DMS114 treated with DMSO at 0.1 percent for 48 hours (cell line): ENCODE data around the gene RGS19.

Source experiments
- DNase-seq: peaks from one replicate; lab custom pipeline; 2025; ENCODE audit not compliant: unreplicated experiment; lab: John Stamatoyannopoulos, UW

Gene RGS19

DNA sequence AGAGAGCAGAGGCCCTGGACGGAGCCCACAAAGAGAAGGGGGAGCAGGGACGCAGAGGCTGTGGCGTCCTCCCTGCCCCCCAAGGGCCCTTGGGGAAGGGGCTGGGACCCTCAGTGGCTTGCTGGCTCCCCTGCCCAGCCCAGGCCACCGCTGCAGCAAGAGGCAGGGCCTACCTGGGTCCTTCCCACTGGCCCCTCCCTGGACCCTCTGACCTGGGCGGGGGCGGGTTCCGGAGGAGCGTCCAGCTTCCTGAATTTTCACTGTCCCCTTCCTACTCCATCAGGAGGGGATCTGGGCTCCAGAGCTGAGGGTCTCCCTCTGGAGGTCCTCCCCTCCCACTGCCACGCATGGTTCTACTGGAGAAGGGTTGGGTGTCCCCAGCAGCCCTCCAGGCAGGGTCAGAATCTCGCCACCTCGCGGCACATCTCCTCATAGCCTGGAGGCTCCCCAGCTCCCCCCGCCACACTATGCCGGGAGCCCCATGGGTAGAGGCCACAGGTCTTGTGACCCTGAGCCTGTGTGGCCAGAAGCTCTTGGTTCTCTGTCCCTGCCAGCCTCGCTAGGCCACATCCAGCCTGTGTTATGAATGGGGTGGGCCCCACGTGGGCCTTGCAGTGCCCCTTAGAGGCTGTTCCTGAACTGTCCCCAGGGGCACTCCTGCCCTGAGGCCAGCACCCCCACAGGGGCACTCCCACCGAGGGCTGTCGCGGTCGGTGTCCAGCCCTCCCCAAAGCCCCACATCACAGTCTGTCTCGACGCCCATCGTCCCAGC lies 28.9 kb downstream of the RGS19 start:
- no peak for DNase-seq

- no peak for DNase-seq
Observed at GRCh38 chr20:64049878-64050260, 29.4 kb downstream of the RGS19 start.

GRCh38 chr20:64049060-64049877 lies 30.0 kb downstream of the RGS19 start, which contains the start of gene SOX18:
Gene SOX18 (minus strand): TSS chr20:64049639. CDS start chr20:64049516, 123 bp downstream.
- DNase-seq: no peak

DNA sequence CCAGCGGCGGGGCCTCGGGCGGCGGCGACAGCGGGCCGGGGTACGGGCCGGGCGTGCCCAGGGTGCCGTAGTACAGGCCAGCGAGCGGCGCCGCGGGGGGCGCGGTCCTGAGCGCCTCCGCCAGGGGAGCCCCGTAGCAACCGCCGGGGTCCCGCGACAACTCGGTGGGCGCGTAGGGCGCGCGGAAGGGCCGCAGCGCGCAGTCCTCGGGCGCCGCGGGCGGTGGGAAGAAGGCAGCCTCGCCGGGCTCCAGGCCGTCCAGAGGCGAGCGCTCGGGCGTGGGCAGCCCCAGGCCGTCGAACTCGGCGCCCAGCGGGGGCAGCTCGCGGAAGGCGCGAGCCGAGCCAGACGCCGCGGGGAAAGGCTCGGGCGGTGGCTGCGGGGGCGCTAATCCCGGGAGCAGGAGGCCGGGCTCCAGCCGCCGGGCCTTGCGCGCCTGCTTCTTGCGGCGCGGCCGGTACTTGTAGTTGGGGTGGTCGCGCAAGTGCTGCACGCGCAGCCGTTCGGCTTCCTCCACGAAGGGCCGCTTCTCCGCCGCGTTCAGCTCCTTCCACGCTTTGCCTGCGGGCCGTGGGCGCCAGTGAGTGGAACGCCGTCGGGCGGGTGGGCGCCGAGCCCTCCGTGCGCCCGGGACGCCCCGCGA lies 30.8 kb downstream of the RGS19 start:
- DNase-seq: no peak

DNA sequence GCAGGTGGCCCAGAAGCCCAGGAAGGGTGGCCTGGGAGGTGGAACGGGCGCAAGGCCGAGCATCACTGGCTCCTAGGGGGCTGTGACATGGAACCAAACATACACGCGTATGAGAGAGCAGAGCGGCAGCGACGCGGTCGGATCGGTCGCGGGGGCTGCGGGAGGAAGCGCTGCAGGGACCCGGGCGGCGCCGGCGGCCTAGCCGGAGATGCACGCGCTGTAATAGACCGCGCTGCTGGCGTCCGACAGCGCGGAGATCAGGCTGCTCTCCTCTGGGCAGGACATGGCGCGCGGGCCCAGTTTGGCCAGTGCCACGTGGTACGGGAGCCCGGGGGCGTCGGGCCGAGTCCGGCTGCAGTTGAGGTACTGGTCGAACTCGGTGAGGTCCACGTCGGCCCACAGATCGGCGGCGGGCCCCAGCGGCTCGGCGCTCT lies 31.3 kb downstream of the RGS19 start:
- DNase-seq: no peak

DNA sequence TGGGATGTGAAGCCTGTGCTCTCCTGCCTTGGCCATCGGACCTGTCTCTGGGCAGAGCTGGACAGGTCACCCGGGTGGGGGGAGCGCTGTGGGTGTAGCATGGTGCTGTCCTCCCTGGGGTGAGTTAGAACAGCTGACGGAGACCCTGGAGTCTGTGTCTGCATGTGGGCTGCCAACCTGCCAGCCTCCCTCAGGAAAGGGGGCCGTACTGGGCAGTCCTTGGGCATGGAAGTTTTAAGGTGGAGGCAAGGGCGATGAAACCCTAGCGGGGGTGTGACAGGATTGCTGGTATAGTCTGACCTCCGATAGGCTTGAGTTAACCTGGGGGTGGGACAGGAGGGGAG lies 32.3 kb downstream of the RGS19 start:
- DNase-seq: no peak

- DNase-seq: no peak
Observed at GRCh38 chr20:64045346-64046011, 33.8 kb downstream of the RGS19 start.

DNA sequence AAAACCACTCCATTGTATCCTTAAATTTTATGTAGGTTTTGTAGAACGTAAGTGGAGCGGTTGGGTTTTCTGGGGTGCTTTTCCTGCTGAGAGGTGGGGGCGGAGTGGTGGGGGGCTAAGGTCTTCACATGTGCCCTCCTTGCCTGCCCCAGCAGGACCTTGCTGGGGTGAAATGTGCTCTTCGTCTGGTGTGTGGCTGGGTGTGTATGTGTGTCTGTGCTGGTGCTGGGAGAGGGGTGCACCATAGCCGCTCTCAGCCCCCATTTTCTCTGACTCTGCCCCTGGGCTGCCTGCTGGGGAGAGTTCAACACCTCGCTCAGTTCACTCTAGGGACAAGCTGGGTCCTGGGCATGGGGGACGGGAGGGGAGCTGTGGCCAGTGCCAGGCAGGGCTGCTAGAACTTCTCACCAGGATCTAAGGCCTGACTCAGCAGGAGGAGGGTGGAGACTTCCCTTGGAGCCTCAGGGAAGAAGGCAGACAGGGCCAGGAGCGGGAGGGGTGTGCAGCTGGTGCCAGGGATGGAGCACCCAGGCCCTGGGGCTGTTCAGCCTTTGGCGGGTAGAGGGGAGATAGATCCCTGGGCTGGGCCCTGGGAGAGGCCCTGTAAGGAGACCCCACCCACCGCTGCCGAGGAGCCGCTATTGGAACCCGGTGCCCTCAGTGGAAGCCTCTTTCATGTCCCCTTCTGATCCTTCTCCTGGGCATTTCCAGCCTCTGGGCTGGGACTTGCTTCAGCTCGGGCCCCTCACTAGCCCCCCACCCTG lies 34.7 kb downstream of the RGS19 start:
- DNase-seq: no peak

DNA sequence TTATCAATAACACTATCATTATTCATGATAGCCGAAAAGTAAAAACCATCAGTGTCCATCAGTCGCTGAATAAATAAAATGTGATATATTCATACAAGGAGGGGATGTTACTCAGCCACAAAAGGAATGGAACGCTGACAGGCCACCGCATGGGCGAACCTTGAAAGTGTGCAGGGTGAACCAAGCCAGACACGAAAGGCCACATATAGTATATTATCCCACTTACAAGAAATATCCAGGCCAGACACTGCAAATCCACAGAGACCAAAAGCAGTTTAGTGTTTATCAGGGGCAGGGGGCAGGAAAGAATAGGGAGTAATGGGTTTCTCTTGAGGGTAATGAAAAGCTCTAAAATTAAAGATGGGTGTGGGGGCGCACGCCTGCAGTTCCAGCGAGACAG lies 35.5 kb downstream of the RGS19 start:
- no peak for DNase-seq

GRCh38 chr20:64042054-64042781 lies 37.1 kb downstream of the RGS19 start:
- DNase-seq: no peak

- DNase-seq: no peak
Observed at GRCh38 chr20:64041781-64042053, 37.6 kb downstream of the RGS19 start.

- no peak for DNase-seq
Observed at GRCh38 chr20:64041040-64041780, 38.1 kb downstream of the RGS19 start.

DNA sequence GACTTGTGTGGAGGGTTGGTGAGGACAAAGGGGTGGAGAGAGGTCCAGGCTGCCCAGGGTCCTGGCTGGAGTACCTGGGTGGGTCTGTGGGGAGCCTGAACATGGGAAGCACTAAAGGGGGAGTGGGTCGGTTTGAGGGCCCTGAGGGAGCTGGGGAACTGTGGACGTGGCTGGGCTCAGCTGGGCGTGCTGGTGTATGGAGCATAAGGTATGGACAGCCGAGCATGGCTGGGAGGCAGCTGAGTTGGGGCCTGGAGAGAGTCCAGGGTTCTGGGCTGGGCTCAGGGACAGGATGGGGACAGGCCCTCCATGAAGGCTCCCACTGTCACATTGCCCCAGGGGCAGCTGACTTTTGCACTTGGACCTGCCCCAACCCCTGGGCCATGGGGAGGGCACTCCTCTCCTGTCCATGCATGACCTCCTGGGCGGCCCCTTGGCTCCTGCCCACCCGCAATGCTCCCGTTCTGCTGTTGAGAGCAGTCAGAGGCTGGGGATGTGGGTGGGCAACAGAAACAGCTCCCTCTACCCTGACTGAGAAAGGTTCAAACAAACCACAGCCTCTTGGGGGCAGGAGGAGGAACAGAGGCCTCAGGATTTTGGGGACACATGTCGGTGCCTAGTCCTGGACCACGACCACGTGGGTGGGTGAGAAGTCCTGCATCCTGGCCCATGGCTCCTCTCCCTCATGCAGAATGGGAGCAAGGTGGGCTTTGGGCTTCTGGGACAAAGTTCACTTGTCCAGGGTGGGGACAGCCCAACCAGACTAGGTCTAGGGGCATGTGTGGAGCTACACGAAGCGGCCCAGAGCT lies 38.9 kb downstream of the RGS19 start:
- DNase-seq: no peak

DNA sequence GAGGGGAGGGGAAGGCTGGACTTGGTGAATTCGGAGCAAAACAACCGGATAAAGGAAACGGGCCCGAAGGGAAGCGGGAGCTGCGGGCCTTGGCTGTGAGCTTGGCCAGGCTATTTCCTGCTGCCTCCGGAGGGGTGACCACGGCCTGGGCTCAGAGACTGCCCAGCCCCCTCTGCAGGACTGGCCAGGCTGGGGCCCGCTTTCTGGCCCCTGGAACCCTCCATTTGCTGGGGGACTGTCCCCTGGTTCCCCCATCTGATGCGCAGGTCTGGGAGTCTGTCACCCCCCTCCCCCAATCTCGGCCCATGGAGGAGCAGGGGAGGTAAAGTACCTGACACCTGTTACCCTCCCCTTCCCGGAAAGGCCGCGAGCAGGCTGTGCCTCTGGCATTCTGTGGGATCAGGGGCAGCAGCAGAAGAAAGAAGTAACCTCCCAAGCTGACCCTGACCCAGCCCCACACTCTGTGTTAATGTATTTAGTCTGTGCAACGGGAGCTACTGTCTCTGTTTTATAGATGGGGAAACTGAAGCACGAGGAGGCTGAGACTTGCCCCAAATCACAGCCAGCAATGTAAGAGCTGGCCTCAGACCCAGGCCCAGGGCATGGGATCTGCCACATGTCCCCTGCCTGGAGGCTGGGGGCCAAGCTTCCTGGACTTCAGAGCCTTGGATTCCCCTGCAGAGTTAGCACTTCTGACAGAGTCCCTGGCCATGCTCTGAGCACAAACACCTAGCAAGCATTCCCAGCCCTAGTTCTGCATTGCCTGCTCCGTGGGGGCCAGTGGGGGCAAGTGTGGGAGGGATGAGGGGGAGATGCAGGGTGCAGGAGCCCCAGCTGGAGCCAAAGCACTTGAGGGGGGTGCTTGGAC lies 39.8 kb downstream of the RGS19 start:
- no peak for DNase-seq

DNA sequence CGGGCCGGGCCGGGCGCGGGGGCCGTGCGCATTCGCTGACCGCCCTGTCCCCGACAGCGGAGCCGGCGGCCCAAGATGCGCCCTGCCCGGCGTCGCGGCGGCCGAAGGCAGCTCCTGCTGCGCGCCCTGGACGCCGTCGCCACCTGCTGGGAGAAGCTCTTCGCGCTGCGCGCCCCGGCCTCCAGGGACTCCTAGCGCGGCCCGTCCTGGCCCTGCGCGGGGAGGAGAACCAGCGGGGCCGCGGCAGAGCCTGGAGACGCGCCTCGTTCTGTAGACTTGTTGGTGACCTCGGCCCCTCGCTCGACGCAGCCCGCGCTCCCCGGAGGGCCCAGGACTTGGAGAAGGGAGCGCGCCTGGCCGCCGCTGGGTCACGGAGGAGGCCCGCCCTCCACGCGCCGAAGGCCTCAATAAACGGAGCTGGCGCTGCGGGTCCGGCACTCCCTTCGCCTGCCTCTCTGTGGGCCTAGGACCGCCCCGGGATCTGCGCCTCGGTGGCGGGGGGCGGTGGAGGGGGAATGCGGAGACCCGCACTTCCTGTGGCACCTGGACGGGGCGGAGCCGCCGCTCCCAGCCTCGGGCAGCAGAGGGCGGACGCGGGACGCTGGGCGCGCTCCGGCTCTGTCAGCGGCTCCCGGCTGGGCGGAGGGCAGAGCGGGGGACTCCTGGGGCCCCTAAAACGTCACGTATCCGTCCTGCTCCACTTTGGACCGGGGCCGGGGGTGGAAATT lies 40.6 kb downstream of the RGS19 start:
- DNase-seq: no peak

- DNase-seq: no peak
Observed at GRCh38 chr20:64038224-64038564, 41.1 kb downstream of the RGS19 start.
